ENCODE results near the gene ZDHHC11.

The ZDHHC11 gene

GRCh38 chr5:889075-889710 is 38.4 kb upstream of the ZDHHC11 start:
- Histone ChIP-seq H3K27me3 (ENCODE audit: insufficient read depth, poor library complexity, severe bottlenecking) (no peaks in the 10 kb centered on the region), H3K27ac (replicated peaks) (no peak overlapping the region), H3K4me3 (replicated peaks; ENCODE audit: insufficient read depth, low read length) (no peak overlapping the region)
- DNase-seq (ENCODE audit: low read depth in 1 of 2, low spot score in 1 of 2): no peak
- TF ChIP-seq SPI1 (IDR thresholded peaks at IDR 0.05; ENCODE audit: borderline replicate concordance, low read depth) (no peak), REST (IDR thresholded peaks at IDR 0.05; ENCODE audit: insufficient replicate concordance, low read depth) (no peak), CTCF (IDR thresholded peaks at IDR 0.05; ENCODE audit: insufficient read depth, low read length) (no peak), POLR2AphosphoS5 (IDR thresholded peaks at IDR 0.05; ENCODE audit: low read depth) (no peak), GABPA (IDR thresholded peaks at IDR 0.05; ENCODE audit: low read depth) (no peak)

GRCh38 chr5:888638-889035 is 37.9 kb upstream of the ZDHHC11 start:
- H3K27ac ChIP-seq (replicated peaks): no peak overlapping the region
- H3K27me3 ChIP-seq (ENCODE audit: insufficient read depth, poor library complexity, severe bottlenecking): no peaks in the 10 kb centered on the region
- DNase-seq (ENCODE audit: low read depth in 1 of 2, low spot score in 1 of 2): no peak
- H3K4me3 ChIP-seq (replicated peaks; ENCODE audit: insufficient read depth, low read length): no peak overlapping the region
- TF ChIP-seq POLR2AphosphoS5 (IDR thresholded peaks at IDR 0.05; ENCODE audit: low read depth): no peak
- no peak for TF ChIP-seq CTCF (IDR thresholded peaks at IDR 0.05; ENCODE audit: insufficient read depth, low read length)
- no peak for TF ChIP-seq SPI1 (IDR thresholded peaks at IDR 0.05; ENCODE audit: borderline replicate concordance, low read depth)
- no peak for TF ChIP-seq GABPA (IDR thresholded peaks at IDR 0.05; ENCODE audit: low read depth)

- TF ChIP-seq SPI1 (IDR thresholded peaks at IDR 0.05; ENCODE audit: borderline replicate concordance, low read depth) (no peak), REST (IDR thresholded peaks at IDR 0.05; ENCODE audit: insufficient replicate concordance, low read depth) (no peak), POLR2AphosphoS5 (IDR thresholded peaks at IDR 0.05; ENCODE audit: low read depth) (no peak), CTCF (IDR thresholded peaks at IDR 0.05; ENCODE audit: insufficient read depth, low read length) (no peak), GABPA (IDR thresholded peaks at IDR 0.05; ENCODE audit: low read depth) (no peak)
- Histone ChIP-seq H3K27me3 (ENCODE audit: insufficient read depth, poor library complexity, severe bottlenecking) (no peaks in the 10 kb centered on the region), H3K27ac (replicated peaks) (no peak overlapping the region), H3K4me3 (replicated peaks; ENCODE audit: insufficient read depth, low read length) (no peak overlapping the region)
- no peak for DNase-seq (ENCODE audit: low read depth in 1 of 2, low spot score in 1 of 2)
Measured at GRCh38 chr5:887947-888637, 37.3 kb upstream of the ZDHHC11 start.
